GM18907 (cell line): ENCODE results near the gene PACS2.
"Not testable (repeated sequence)": the region's sequence is repeated elsewhere in the genome, so short reads cannot be mapped to it uniquely, and the experiment has no call there.

Experiments used
- ATAC-seq: cut with Tn5 transposase; IDR thresholded peaks from one replicate; pipeline ENCODE4 v1.9.1; 2021; ENCODE audit warnings: mild to moderate bottlenecking, moderate library complexity; ENCODE audit not compliant: unreplicated experiment

Gene PACS2

GRCh38 chr14:105329411-105330150 lies 15.0 kb downstream of the PACS2 start:
- no peak for ATAC-seq

- ATAC-seq: no peak
These were observed 15.9 kb downstream of the PACS2 start for GRCh38 chr14:105330491-105330895.

GRCh38 chr14:105331575-105332349 lies 17.2 kb downstream of the PACS2 start:
- ATAC-seq: no peak

GRCh38 chr14:105332350-105332874 lies 17.9 kb downstream of the PACS2 start:
- no peak for ATAC-seq

GRCh38 chr14:105333020-105333490 lies 18.5 kb downstream of the PACS2 start:
- ATAC-seq: no peak

- ATAC-seq: no peak
These were observed 19.2 kb downstream of the PACS2 start for GRCh38 chr14:105333613-105334364.

GRCh38 chr14:105334383-105335230 lies 20.1 kb downstream of the PACS2 start:
- ATAC-seq: no peak

- not testable (repeated sequence) for ATAC-seq
These were observed 20.6 kb downstream of the PACS2 start for GRCh38 chr14:105335231-105335542.

GRCh38 chr14:105335735-105336476 lies 21.4 kb downstream of the PACS2 start:
- no peak for ATAC-seq

GRCh38 chr14:105336477-105337287 lies 22.1 kb downstream of the PACS2 start:
- no peak for ATAC-seq

GRCh38 chr14:105337433-105337832 lies 22.9 kb downstream of the PACS2 start:
- no peak for ATAC-seq

- no peak for ATAC-seq
These were observed 23.6 kb downstream of the PACS2 start for GRCh38 chr14:105337966-105338741.

GRCh38 chr14:105340821-105341733 lies 26.5 kb downstream of the PACS2 start:
- no peak for ATAC-seq

- ATAC-seq: no peak
These were observed 28.6 kb downstream of the PACS2 start for GRCh38 chr14:105343194-105343593.

GRCh38 chr14:105346200-105346533 lies 31.6 kb downstream of the PACS2 start:
- ATAC-seq: no peak

- ATAC-seq: no peak
These were observed 32.5 kb downstream of the PACS2 start for GRCh38 chr14:105346876-105347586.

GRCh38 chr14:105347587-105347968 lies 33.0 kb downstream of the PACS2 start:
- no peak for ATAC-seq
